Liver (tissue), 9 donors: ENCODE measurements around the gene KCNJ5. TPM values are rescaled to one million over a fixed set of nuclear protein-coding genes. Genes with fewer than 3 reads are reported as not detected.

ENCODE experiments used
- DNase-seq: peaks from one replicate; pipeline ENCODE4 v3.0.0-alpha.2; 2017; ENCODE audit warnings: low spot score
- H3K27ac ChIP-seq, 2 donors: one replicate each; pipeline ENCODE4 v1.7.0; 2013; ENCODE audit warnings: inconsistent platforms in 2 of 2, low read length in 2 of 2, control low read depth in 1 of 2, low read depth in 1 of 2, mild to moderate bottlenecking in 1 of 2
- H3K27me3 ChIP-seq, 4 donors: one replicate each; pipeline versions ENCODE4 v1.6.1 to v1.7.0; 2013; ENCODE audit warnings: low read length in 3 of 4, inconsistent platforms in 1 of 4, mild to moderate bottlenecking in 1 of 4, moderate library complexity in 1 of 4; ENCODE audit not compliant: control insufficient read depth in 4 of 4, insufficient read depth in 4 of 4
- H3K36me3 ChIP-seq, 4 donors: one replicate each; pipeline versions ENCODE4 v1.6.1 to v1.7.0; 2013; ENCODE audit warnings: low read length in 3 of 4, mild to moderate bottlenecking in 3 of 4, low read depth in 1 of 4, moderate library complexity in 1 of 4; ENCODE audit not compliant: control insufficient read depth in 4 of 4, insufficient read depth in 3 of 4
- H3K4me1 ChIP-seq, 4 donors: one replicate each; pipeline versions ENCODE4 v1.6.1 to v1.7.0; 2013; ENCODE audit warnings: low read length in 3 of 4, mild to moderate bottlenecking in 3 of 4, moderate library complexity in 1 of 4; ENCODE audit not compliant: control insufficient read depth in 4 of 4, insufficient read depth in 4 of 4
- H3K4me3 ChIP-seq, 3 donors: one replicate each; pipeline versions ENCODE4 v1.6.1 to v1.7.0; 2013; ENCODE audit warnings: low read length in 3 of 3, control low read depth in 1 of 3, low read depth in 1 of 3, mild to moderate bottlenecking in 1 of 3
- H3K9ac ChIP-seq, 2 donors: one replicate each; pipeline ENCODE4 v1.7.0; 2013; ENCODE audit warnings: low read length in 2 of 2, mild to moderate bottlenecking in 2 of 2, moderate library complexity in 2 of 2, control low read depth in 1 of 2, low read depth in 1 of 2
- H3K9me3 ChIP-seq, 4 donors: one replicate each; pipeline versions ENCODE4 v1.6.1 to v1.7.0; 2013; ENCODE audit warnings: low read length in 3 of 4; ENCODE audit not compliant: control insufficient read depth in 4 of 4
- EGR1 ChIP-seq, 2 donors: IDR thresholded peaks; 2 replicates each; pipeline ENCODE4 v1.6.1; 2016 to 2018; ENCODE audit warnings: antibody characterized with exemption in 2 of 2, low read depth in 2 of 2
- FOXA1 ChIP-seq: IDR thresholded peaks from 2 replicates; pipeline ENCODE4 v1.6.1; 2016; ENCODE audit warnings: antibody characterized with exemption
- FOXA2 ChIP-seq: IDR thresholded peaks from 2 replicates; pipeline ENCODE4 v1.6.1; 2016; ENCODE audit warnings: antibody characterized with exemption
- HNF4A ChIP-seq, 2 donors: conservative IDR thresholded peaks; 2 replicates each; pipeline ENCODE4 v1.6.1; 2016; ENCODE audit warnings: antibody characterized with exemption in 2 of 2, mild to moderate bottlenecking in 2 of 2
- JUND ChIP-seq, 2 donors: IDR thresholded peaks; 2 replicates each; pipeline ENCODE4 v1.6.1; 2016; ENCODE audit warnings: antibody characterized with exemption in 2 of 2
- RAD21 ChIP-seq, 2 donors: IDR thresholded peaks; 2 replicates each; pipeline ENCODE4 v1.6.1; 2016; ENCODE audit warnings: antibody characterized with exemption in 2 of 2, mild to moderate bottlenecking in 2 of 2
- RXRA ChIP-seq, 2 donors: IDR thresholded peaks; 2 replicates each; pipeline ENCODE4 v1.6.1; 2017 to 2018; ENCODE audit warnings: antibody characterized with exemption in 2 of 2, mild to moderate bottlenecking in 1 of 2
- SP1 ChIP-seq: IDR thresholded peaks from 2 replicates; pipeline ENCODE4 v1.6.1; 2018; ENCODE audit warnings: antibody characterized with exemption, mild to moderate bottlenecking
- TAF1 ChIP-seq: conservative IDR thresholded peaks from 2 replicates; pipeline ENCODE4 v1.6.1; 2016; ENCODE audit warnings: antibody characterized with exemption, mild to moderate bottlenecking
- YY1 ChIP-seq: IDR thresholded peaks from 2 replicates; pipeline ENCODE4 v1.6.1; 2016; ENCODE audit warnings: antibody characterized with exemption, mild to moderate bottlenecking
- WGBS: extraction: QIAGEN DNeasy Blood & Tissue Kit; methylation state at CpG from one replicate; pipeline ENCODE4 v1.1.7; 2013; 5-methylcytosine and 5-hydroxymethylcytosine counted together
- polyA plus RNA-seq, 2 donors: library from polyadenylated mRNA; stranded (reverse) in 1 of 2; unstranded in 1 of 2; fragments of 200-250 nt in 1 of 2; fragments of >200 nt in 1 of 2; fragmentation: Nextera tagmentation in 1 of 2; extraction: Ambion mirVana in 1 of 2; gene quantifications; one replicate each; pipeline versions ENCODE4 v1.2.1 to v1.2.3, GENCODE V29; 2013 to 2015
- total RNA-seq, 2 donors: library from RNA; depleted of rRNA; stranded (reverse); fragments of >200 nt; gene quantifications; one replicate each; pipeline ENCODE4 v1.2.3, GENCODE V29; 2014
- TF ChIP-seq, protein P1 (sequence below): IDR thresholded peaks from 2 replicates; pipeline ENCODE4 v1.6.1; 2016; ENCODE audit warnings: antibody characterized with exemption
- TF ChIP-seq, protein P2 (sequence below): IDR thresholded peaks from 2 replicates; pipeline ENCODE4 v1.6.1; 2016; ENCODE audit warnings: antibody characterized with exemption
- TF ChIP-seq, protein P3 (sequence below): IDR thresholded peaks from 2 replicates; pipeline ENCODE4 v1.6.1; 2016; ENCODE audit warnings: antibody characterized with exemption
- TF ChIP-seq, protein P4 (sequence below): IDR thresholded peaks from 2 replicates; pipeline ENCODE4 v1.6.1; 2016; ENCODE audit warnings: antibody characterized with exemption, mild to moderate bottlenecking
- TF ChIP-seq, protein P5 (sequence below): fragments of 150-350 bp; IDR thresholded peaks from 2 replicates; pipeline ENCODE4 v1.5.1; 2017; ENCODE audit warnings: improper control_type of control experiment, low read depth, low read length; ENCODE audit not compliant: missing input control
- donor health status: healthy.
- donor health status: healthy.
- donor health status: healthy.
- donor health status: healthy.
- donor health status: healthy.

The KCNJ5 gene
- total and polyA plus RNA-seq, 4 donors = 0.04 to 0.08 (median 0.06) TPM

DNA sequence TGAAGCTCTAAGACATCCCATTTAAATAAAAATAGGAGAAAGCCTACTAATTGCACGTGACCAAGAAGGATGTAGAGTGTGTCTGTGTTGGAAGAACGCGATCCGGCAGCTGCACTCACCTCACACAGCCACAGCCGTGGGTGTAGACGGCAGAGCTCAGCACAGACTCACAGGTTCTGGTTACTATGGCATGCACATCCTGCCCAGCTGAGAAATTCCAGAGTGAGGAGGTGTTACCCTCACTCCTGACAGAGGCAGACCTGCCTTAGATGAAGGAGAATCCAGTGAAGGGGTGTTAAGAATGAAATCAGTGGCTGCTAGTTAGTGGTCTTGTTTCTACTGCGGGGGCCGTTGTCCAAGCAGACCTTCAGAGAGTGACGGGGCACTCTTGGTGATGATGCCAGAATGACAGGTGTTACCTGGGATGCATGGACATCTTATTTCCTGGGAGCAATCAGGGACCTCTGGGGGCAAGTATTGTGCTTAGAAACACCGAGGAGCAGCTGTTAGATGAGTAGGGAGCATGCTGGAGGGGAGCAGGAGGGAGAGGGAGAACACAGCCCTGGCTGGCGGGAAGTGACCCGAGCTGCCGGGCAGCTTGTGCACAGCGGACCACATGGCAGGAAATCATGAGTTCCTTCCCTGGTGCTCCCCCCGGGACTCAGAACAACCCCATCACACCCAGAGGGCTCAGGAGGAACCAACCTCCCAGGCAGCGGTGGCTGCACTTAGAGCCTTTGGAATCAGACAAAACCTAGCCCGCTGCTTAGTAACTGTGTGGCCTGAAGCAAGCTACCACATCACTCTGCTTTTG lies 12.3 kb downstream of the KCNJ5 start:
- TF ChIP-seq, protein P1, sequence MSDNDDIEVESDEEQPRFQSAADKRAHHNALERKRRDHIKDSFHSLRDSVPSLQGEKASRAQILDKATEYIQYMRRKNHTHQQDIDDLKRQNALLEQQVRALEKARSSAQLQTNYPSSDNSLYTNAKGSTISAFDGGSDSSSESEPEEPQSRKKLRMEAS = no peak
- TF ChIP-seq TAF1 = no peak
- no peak for TF ChIP-seq EGR1 (IDR thresholded peaks at IDR 0.05; ENCODE audit: low read depth in 2 of 2)
- no peak for TF ChIP-seq FOXA1
- no peak for TF ChIP-seq HNF4A (conservative IDR thresholded peaks at IDR 0.05)
- TF ChIP-seq SP1 = no peak
- TF ChIP-seq, protein P2, sequence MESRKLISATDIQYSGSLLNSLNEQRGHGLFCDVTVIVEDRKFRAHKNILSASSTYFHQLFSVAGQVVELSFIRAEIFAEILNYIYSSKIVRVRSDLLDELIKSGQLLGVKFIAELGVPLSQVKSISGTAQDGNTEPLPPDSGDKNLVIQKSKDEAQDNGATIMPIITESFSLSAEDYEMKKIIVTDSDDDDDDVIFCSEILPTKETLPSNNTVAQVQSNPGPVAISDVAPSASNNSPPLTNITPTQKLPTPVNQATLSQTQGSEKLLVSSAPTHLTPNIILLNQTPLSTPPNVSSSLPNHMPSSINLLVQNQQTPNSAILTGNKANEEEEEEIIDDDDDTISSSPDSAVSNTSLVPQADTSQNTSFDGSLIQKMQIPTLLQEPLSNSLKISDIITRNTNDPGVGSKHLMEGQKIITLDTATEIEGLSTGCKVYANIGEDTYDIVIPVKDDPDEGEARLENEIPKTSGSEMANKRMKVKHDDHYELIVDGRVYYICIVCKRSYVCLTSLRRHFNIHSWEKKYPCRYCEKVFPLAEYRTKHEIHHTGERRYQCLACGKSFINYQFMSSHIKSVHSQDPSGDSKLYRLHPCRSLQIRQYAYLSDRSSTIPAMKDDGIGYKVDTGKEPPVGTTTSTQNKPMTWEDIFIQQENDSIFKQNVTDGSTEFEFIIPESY = no peak
- TF ChIP-seq YY1 = no peak
- TF ChIP-seq, protein P3, sequence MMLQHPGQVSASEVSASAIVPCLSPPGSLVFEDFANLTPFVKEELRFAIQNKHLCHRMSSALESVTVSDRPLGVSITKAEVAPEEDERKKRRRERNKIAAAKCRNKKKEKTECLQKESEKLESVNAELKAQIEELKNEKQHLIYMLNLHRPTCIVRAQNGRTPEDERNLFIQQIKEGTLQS = no peak
- no peak for TF ChIP-seq RAD21 (IDR thresholded peaks at IDR 0.05)
- TF ChIP-seq, protein P4, sequence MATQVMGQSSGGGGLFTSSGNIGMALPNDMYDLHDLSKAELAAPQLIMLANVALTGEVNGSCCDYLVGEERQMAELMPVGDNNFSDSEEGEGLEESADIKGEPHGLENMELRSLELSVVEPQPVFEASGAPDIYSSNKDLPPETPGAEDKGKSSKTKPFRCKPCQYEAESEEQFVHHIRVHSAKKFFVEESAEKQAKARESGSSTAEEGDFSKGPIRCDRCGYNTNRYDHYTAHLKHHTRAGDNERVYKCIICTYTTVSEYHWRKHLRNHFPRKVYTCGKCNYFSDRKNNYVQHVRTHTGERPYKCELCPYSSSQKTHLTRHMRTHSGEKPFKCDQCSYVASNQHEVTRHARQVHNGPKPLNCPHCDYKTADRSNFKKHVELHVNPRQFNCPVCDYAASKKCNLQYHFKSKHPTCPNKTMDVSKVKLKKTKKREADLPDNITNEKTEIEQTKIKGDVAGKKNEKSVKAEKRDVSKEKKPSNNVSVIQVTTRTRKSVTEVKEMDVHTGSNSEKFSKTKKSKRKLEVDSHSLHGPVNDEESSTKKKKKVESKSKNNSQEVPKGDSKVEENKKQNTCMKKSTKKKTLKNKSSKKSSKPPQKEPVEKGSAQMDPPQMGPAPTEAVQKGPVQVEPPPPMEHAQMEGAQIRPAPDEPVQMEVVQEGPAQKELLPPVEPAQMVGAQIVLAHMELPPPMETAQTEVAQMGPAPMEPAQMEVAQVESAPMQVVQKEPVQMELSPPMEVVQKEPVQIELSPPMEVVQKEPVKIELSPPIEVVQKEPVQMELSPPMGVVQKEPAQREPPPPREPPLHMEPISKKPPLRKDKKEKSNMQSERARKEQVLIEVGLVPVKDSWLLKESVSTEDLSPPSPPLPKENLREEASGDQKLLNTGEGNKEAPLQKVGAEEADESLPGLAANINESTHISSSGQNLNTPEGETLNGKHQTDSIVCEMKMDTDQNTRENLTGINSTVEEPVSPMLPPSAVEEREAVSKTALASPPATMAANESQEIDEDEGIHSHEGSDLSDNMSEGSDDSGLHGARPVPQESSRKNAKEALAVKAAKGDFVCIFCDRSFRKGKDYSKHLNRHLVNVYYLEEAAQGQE = no peak
- no peak for TF ChIP-seq FOXA2
- no peak for TF ChIP-seq RXRA (IDR thresholded peaks at IDR 0.05)
- TF ChIP-seq JUND (IDR thresholded peaks at IDR 0.05) = no peak
- TF ChIP-seq, protein P5, sequence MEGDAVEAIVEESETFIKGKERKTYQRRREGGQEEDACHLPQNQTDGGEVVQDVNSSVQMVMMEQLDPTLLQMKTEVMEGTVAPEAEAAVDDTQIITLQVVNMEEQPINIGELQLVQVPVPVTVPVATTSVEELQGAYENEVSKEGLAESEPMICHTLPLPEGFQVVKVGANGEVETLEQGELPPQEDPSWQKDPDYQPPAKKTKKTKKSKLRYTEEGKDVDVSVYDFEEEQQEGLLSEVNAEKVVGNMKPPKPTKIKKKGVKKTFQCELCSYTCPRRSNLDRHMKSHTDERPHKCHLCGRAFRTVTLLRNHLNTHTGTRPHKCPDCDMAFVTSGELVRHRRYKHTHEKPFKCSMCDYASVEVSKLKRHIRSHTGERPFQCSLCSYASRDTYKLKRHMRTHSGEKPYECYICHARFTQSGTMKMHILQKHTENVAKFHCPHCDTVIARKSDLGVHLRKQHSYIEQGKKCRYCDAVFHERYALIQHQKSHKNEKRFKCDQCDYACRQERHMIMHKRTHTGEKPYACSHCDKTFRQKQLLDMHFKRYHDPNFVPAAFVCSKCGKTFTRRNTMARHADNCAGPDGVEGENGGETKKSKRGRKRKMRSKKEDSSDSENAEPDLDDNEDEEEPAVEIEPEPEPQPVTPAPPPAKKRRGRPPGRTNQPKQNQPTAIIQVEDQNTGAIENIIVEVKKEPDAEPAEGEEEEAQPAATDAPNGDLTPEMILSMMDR = no peak
- DNase-seq = no peak
- 59% methylated on average over 17 of the region's 17 CpGs for WGBS
- no peak overlapping the region for H3K4me3 ChIP-seq
- no peaks in the 10 kb centered on the region for H3K9me3 ChIP-seq
- peaks cover 2 to 32% (median 27%) of the 10 kb centered on the region in 4 donors for H3K4me1 ChIP-seq
- H3K9ac ChIP-seq = no peak overlapping the region
- no peaks in the 10 kb centered on the region for H3K36me3 ChIP-seq
- H3K27me3 ChIP-seq = peaks cover 0 to 8% (median 3%) of the 10 kb centered on the region in 4 donors
- no peak overlapping the region for H3K27ac ChIP-seq
